Measurements from ENCODE around the gene IGFN1. TPM values are rescaled to one million over a fixed set of nuclear protein-coding genes. Genes with fewer than 3 reads are reported as not detected.

Gene IGFN1
- 1 to 10 TPM in 2 of 5 donors, under 1 TPM in 3; 0.61 to 1.4 (median 0.91) TPM for polyA plus RNA-seq (ENCODE audit: insufficient read depth in 1 of 5, insufficient read length in 5 of 5, low replicate concordance in 1 of 5)
- long read RNA-seq, donor 1: 0 reads
- long read RNA-seq, donor 2: 0 reads
- long read RNA-seq, donor 3: 0 reads
- long read RNA-seq, donor 4: 0 reads
- long read RNA-seq, donor 5: 0 reads
- long read RNA-seq, donor 6: 0 reads
- long read RNA-seq, donor 7: 0 reads
- long read RNA-seq, donor 8: 0 reads

DNA sequence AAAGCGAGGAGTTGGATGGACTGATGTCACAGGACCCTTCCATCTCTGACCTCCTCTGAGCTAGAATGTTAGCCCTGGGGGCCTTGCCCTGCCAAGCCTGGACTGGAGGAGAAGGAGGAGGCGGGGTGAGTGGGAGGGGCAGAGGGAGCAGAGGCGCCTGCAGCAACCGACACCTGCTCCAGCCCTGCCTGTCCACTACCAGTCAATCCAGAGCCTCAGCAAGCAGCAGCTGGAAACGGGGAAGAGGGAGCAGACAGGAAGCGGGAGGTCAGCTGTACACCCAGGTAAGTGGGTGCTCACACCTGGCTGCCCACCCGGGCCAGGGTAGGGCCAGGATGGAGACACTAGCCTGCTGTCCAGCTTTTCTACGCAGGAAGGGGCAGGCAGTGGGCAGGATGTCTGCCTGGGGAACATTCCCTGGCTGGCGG, at the start of gene IGFN1:
Gene IGFN1 (plus strand): TSS at position 201 of the 428 bp plus-strand sequence. CDS start 2,470 bp downstream, outside the sequence.
- no peak for DNase-seq

DNA sequence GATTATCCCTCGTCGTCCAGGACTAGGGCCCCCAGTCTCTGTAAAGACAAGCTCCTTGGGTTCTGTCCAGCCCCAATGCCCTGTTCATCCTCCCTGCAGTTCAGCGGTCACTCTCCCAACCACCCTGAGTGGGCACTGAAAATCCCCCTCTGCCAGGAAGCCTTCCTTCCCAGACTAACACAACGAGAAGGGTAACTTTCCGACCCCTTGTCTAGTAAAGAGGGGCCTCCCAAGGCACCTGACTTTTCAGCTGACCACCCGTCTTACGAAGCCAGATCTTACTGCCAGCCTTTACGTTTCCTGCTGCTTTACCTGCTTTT, 49.7 kb upstream of the IGFN1 start:
- no peak for DNase-seq

DNA sequence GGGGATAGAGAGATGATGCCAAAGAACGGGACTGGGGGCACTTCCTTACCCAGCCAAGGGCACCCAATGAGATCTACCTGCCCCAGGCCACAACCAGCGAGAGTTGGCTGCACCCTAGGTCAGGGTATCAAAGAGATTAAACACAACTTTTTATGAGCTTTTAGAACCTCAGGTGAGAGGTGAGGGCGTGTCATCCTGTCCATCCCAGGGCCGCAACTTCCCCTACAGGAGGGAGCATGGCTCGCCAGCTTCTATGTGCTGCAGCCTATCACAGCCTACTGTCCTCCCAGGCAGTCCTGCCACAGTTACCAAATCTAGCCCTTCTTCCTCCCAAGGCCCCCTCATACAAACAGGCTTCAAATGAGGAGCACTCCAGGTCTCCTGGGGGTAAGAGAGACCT, 49.2 kb upstream of the IGFN1 start:
- DNase-seq: no peak

DNA sequence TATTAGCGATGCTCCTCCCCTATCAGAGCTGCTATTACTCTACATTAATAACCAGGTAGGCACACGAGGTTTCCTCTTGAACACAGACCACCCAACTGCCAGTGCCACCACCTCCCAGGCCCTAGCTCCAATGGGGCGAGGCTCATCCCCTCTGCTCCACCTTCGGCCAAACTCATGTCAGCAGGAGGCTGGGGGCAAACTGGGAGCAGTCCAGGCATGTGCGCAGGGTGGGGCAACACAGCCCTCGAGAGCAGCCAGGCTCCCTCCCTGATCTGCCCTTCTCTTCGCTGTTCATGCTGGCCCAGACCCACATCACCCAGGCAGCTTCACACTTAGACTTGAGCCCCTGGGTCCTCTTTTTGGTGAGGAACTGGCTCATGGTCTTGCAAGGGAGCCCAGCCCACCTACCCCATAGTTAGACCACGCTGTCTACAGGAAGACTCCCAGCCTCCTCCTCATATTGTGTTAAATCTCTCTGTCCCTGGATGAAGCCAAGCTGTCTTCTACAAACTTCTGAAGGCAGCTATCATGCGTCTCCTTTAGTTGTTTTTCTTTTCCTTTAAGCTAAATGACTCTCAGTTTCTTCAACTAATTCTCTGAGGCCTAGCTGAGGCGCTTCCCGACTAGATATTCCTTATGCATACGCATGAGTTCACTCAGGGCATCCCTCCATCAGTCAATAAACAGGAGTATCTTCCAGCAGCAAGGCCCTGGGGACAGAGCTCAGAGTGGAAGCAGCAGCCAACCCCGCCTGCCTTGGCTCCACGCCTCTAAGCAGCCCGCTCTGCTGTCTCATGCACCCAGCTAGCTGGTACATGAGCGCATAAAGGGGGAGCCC, 48.4 kb upstream of the IGFN1 start:
- no peak for DNase-seq

DNA sequence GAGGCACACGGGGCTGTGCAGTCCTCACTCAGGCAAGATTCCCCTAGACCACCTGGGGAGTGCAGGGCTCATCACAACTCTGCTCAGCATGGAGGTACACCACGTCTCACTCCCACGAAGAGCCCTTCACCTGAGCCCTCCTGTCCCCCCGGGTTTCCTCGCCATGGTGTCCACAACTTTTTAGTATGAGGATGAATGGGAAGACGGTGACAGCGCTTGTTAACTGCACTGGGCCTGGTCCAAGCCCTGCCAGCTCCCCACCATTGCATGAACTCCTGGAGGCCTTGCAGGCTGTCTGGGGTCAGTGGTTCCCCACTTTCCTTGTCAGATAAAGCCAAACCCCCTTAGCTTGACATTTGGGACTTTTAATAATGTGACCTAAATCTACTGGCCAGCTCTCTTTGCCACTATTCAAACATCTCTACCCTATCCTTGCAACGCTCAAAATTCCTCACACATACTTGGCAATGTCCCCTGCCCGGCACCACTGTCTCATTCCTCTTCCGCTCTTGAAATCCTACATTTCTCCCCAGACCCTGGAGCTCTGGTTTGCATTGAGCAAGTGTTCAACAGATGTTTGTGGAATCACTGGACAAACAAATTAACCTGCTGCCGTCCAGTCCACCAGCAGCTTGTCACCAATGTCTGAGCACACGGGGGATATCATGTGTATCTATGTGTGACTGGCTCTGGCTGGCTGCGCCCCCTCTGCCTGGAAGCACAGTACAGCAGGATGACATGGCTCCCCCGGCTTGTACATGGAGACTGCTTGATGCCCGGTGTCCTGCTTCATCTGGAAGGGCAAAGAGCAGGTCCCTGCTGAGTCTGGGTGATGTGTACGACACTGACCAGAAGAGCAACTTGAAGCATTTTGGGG, 47.5 kb upstream of the IGFN1 start:
- no peak for DNase-seq

DNA sequence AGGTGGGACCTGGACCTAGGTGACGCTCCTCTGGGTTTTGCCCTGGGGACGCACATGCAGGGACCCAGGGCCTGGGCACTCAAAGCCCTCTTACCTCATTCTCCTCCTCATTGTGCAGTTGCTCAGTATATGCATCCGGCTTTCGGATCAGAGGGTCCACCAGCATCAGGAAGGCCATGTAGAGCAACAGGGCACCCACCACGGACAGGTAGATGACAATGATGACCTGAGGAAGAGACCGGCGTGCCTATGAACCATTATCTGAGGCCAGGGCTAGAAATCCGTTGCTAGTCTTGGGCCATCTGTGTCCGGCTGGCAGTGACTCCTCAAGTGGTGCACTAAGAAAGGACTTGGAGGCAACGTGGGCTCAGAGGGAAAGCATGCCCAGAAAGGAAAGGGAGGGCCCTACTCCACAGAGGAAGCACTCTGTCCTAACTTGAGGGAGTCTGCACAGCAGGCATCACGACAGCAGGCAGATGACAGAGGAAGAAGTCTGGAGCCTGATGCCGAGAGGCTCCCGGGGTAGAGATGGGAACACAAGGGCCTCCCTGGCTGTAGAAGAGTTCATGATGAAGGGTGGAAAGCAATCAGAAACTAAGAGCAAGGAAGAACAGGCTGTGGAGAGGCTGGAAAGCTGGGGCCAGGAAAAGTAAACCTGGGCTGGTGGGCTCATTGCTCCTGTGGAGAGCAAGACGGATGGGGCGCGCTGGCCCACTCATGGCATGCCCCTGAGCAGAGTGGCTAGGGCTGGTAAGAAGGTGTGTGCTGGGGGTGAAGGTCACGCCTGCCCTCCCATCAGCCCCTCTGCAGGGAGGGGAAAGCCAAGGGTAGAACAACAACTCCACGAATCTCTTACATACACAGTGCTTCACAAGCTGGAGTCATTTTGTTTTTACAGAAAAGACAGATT, 46.6 kb upstream of the IGFN1 start:
- no peak for DNase-seq

DNA sequence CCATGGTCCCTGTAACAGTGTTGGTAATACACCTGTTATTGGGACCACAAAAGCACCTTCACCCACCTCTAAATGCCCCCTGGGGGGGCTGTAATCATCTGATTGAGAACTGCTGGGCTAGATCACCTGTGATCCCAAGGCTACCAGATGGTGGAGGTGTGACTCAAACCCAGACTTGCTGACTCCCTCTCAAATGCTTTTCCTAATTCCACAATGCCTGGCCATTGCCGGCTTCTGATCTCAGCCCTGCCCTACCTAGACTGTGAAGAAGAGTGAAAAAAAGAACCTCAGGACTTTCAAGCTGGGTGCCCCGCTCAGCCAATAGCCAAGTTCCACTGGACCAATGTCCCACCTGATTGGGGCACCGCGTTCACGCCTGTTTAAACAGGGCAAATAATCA, 45.9 kb upstream of the IGFN1 start:
- DNase-seq: no peak

DNA sequence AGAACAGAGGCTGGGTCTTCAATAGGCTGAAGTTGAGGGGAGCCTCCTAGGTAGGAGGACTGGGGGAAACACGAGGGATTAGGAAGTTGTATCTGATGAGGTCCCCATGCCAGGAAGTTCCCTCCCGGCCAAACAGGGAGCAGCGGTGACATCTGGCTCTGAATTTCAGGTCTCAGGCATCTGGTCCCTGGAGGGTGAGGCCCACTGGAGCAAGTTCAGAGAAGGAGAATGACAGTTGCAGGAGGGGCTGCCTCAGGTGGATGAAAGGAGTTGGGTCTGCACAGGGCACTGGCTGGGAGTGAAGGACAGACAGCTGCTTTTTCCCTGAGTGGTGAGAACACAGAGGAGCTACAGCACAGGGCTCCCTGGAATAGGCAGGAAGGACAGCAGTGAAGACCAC, 45.5 kb upstream of the IGFN1 start:
- no peak for DNase-seq

DNA sequence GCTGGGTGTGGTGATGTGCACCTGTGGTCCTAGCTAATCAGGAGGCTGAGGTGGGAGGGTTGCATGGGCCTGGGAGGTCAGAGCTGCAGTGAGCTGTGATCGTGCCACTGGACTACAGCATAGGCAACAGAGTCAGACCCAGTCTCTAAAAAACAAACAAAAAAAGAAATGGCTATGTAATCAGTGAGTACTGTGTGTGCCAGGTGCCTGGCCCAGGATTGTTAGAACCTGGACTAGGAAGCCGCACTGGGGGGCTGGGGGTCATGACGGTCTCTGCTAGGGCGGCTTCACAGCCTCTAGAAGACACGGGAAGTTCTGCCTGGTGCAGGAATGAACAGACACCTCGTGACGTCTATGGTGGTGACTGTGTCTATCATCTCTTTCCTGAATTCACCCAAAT, 44.8 kb upstream of the IGFN1 start:
- DNase-seq: no peak

DNA sequence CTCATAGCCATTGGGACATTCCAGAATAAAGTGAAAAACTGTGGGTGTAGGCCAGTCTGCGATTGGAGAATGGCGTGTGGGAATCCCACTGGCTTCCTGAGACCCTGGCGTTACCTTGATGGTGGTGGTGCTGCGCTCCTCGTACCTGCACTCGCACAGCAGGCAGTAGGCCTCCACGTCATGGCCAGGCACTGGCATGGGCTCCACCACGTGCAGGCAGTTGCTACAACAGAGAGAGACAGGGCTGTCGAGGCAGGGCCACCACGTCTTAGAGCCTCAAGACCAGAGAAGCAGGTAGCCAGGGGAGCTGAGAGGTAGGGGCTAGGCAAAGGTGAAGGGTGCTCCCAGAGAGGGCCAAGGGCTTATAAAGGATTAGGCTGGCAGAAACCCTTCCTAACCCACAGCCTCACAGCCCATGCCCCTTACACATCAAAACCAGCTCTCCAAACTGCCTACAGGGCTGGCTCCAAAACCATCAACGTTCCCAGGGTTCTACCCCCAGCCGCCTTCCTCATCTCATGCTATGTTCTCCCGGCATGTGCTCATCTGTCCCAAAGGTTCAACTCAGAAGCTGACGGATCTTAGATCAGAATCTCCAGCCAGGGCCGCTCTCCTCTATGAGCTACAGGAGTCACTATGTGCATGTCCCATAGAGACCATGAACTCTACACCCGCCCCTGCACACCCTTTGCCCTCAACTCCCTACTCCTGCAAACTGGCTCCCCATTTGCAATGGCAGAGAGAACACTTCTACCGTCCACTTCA, 43.8 kb upstream of the IGFN1 start:
- DNase-seq: no peak

DNA sequence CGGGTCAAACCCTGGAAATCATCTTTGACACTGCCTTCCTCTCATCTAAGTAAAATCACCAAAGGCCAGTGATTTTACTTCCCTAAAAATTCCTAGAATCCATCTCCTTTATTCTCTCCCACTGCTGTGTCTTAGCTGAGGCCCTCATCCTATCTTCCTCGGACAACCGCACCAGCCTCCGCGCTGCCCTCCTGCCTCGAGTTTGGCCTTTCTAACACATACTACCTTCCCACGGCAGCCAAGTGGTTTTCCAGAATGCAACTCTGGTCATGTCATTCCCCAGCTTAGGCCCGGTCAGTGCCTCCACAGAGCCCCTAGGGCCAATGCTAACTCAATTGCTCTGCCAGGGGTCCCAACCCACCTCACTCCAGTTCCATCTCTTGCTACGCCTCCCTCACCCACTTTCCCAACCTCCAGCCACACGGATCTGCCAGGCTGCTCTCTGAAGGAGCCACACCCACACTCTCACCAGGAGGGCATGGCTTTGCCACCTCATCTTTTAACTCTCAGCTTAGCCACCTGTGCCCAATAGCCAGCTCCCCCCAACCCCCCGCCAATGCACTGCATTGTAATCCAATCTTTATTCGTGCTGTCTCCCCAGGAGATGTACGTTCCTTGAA, 43.1 kb upstream of the IGFN1 start:
- DNase-seq: no peak

DNA sequence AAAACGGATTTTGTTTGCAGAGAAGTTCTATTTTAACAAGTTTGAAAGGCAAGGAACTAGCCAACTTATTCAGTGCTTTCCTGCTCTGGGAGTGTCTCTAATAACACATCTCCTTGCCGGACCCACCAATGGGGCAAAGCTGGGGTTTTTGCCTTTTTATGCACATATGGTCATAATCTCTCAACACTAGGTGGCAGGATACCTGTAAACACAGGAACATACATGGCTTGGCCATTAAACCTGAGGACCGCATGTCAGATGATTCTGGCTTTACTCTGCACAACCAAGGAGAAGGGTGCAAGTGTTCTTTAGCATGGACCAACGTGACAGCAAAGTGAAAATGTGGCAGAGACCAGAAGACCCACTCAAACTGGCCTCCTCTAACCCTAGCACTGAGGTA, 41.2 kb upstream of the IGFN1 start:
- no peak for DNase-seq

DNA sequence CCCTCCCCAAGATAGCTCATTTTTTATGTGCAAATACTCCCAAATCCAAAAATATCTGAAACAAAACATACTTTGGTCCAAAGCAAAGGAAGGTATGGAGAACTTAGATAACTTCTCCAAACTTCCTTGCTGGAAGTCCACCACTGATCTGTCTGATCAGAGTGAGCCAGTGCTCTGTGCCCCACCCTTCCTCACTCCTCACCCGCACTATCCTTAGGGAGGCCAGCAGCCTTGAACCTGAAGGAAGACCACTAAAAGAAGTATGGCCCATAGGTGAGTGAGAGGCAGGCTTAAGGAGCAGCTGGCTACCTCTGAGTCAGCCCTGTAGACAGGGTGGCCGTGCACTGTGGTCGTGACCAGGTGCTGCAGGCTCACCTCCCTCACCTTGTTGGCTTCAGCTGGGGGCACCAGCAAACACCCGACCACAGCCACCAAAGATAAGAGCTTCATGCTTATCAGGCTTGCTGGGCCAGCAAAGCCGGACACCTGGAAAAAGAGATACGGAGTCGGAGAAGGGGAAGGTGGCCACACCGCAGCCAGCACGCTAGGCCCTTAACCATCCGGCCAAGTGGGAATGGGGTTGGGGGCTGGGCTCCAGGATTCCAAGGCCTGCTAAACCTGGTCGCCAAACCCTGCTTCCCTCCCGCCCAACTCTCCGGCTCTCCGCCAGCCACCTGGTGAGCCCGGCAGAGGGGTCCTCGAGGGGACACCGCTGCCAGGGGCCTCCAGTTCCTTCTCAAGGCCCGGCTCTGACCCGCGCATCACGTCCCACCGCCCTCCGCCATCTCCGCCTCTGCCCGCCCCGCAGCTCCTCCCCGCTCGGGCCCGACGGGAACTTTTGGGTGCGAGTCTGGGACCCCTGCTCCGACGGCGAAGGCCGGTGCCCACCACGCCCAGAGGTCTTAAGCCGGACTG, 36.9 kb upstream of the IGFN1 start:
- no peak for DNase-seq

DNA sequence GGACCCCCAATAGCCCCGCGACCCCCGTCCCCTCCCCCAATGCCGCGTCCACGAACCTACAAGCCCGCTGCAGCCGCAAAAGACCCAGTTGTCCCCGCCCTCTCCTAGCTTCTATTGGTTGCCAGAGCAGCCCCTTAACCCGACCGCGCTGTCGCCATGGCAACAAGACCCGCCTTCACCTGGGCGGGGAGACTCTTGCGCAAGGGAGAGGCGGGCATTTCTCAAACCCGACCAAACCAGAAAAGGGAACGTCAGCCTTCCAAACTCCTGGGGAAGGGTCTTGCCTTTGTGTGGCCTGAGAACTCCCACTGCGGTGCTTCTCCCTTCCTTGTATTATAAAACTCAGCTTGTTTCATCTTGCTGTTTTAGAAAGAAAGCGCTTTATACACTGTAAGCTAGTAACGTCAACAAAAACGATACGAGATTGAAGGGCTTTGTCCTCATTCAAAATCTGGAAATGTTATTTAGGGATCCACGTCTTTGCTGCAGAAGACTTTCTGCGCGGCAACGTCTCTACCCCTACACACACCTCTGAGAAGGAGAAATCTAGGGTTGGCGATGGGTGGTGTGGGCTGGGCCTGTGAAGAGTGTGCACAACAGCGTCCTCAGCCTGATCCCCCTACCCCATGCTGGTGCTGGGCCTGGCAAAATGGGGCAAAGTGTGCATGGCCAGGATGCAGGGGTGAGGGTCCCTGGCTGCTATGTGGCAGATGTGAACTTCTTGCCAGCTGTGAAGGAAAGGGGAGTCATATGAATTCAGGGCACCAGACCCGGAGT, 36.0 kb upstream of the IGFN1 start, which contains the start of gene TMEM9:
Gene TMEM9 (minus strand): TSS at position 86 of the 777 bp plus-strand sequence. CDS start 551 bp downstream, outside the sequence.
- peak; percentile 98 to 99 for DNase-seq

DNA sequence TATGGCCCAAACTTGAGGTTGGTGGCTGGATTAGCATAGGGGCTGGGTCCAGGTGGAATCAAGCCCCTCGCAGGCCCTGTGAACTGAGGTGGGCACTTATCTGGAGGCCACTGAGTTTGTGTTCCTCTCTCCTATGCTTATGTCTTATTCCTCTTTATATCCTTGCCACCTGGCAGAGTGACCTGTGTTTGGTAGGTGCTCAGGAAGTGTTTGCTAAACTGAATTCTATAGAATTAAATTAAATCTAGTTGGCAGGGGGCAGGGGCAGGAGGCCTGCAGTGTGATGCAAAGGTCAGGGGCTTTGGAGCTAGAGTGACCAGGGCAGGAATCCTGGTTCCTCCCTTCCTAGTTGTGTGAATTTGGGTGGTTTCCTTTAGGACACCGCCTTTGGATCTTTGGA, 35.3 kb upstream of the IGFN1 start:
- DNase-seq: no peak

DNA sequence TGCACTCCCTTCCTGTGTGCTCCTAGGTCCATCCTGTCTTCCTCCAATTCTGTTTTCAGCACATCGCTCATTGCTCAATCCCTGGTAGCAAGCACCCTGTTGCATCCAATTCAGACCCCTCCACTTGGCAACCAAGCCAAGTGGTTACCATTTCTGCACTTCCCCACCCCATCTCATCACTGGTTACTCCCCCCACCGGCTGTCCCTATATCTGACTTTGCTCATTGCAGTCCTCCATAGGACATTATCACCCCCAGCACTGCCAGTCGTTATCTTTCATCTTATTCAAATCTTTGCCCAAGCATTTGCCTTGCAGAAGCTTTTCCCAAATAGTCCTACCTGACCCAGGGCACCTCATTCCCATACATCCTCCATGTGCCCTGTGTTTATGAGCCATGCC, 34.3 kb upstream of the IGFN1 start:
- no peak for DNase-seq

DNA sequence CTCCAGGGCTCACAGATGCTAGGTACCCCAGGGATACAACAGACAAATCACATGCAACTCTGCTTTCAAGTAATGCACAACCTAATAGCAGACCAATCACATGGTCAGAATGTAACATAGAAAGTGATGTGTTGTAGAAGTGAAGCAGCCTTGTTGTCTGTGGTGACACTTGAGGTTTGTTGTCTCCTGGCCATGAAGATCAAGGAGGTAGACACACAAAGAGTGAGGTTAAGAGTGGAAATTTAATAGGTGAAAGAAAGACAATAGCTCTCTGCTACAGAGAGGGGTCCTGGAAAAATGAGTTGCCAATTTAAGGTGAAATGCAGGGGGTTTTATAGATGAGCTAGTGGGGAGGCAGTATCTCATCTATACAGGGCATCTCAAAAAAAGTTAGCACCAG, 33.8 kb upstream of the IGFN1 start:
- no peak for DNase-seq

DNA sequence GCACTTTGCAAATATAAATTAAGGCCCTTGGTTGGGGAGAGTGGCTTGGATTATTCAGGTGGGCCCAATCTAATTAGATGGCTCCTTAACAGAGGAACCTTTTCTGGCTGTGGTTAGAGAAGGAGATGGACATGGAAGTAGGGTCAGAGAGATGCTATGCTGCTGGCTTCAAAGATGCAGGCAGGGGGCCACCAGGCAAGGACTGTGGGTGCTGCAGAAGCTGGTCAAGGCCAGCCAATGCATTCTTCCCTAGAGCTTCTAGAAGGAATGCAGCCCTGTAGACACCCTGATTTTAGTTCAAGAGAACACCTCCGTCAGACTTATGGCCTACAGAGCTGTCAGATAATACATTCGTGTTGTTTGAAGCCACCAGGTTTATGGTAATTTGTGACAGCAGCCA, 32.7 kb upstream of the IGFN1 start:
- no peak for DNase-seq
